Stimulated activated CD4-positive, alpha-beta T cell treated with anti-CD3 and anti-CD28 coated beads, Interleukin-4, amount 100 ng/mL, for 4 hours (primary cell): Measurements from ENCODE around the gene HES5.

ENCODE experiments used
- DNase-seq, 2 experiments: peaks; one replicate each; pipeline ENCODE4 v3.0.0-alpha.2; 2020

HES5 gene

GRCh38 chr1:2499986-2500596, 30.0 kb downstream of the HES5 start:
- DNase-seq: no peak

DNA sequence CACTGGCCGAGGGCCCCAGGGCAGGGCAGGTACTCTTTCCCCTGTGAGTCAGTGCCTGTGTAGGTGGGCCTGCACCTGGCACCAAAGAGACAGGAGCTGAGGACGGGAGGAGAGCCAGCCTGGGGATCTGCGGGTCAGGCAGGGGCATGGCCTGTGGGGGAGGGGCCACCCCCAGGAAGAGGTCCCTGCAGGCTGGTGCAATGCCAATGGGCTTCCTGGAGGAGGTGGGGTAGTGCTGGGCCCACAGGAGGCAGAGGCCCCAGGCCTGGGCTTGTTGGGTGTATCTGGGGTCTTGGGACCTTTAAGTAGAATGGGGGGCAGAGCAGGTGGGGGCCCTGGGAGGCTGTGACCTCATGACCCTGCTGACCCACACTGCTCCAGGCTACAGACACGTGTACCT, 30.8 kb downstream of the HES5 start:
- DNase-seq: no peak

GRCh38 chr1:2498648-2499047, 31.4 kb downstream of the HES5 start:
- DNase-seq: no peak

DNA sequence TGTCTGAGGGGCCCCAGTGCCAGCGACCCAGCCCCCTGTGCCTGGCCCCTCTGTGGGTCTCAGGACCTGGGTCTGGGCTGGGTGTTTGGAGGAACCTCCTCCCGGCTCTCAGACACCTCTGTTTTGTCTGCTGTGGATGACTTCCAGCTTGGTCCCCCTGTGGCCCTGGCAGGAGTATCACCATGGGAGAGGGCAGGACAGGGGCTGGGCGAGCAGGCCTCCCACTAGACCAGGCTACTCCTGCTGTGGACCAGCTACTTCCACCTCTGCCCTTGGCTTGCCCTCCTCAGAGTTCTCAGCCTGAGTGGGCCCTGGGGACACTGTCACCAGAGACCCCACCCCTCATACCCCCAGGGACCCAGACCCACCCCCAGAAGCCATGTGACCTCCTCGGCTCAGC, 32.2 kb downstream of the HES5 start:
- no peak for DNase-seq

- DNase-seq: no peak
These were observed 33.3 kb downstream of the HES5 start for GRCh38 chr1:2496746-2497145.

- DNase-seq: no peak
These were observed 33.9 kb downstream of the HES5 start for GRCh38 chr1:2496087-2496622.

DNA sequence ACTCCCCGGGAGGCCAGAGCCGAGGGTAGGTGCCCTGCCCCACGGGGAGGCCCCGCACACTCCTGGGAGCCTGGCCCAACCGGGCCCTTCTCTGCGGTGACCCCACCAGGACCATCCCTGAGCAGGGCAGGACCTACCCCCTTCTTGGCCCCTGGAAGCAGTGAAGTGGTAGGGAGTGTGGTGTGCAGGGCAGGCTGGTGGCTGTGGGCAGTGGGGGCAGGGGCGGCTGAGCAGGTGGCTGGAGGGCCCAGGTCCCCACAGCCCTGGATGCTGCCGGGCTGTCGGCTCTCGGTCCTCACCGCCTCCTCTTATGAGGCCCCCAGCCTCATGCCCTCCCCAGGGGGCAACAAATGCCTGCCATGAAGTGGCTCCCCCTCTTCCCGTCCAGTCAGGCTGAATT, 34.5 kb downstream of the HES5 start:
- no peak for DNase-seq

DNA sequence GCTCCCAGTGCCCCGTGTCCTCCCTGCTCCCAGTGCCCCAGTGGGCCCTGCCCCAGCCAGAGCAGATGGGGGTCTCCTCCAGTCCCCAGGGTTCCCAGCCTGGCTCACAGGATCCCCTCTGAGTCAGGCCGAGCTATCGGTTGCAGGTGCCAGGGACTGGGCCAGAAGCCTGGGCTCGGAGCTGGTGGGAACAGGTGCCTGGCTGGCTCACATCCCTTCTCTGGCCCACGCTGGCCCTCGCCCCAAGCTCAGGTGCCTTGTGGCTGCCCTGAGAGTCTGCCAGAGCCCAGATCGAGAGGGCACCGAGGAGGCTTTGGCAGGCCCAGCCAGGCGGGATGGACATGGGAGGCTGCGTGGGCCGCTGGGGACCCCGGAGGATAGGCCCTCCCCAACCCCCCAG, 35.0 kb downstream of the HES5 start:
- no peak for DNase-seq

DNA sequence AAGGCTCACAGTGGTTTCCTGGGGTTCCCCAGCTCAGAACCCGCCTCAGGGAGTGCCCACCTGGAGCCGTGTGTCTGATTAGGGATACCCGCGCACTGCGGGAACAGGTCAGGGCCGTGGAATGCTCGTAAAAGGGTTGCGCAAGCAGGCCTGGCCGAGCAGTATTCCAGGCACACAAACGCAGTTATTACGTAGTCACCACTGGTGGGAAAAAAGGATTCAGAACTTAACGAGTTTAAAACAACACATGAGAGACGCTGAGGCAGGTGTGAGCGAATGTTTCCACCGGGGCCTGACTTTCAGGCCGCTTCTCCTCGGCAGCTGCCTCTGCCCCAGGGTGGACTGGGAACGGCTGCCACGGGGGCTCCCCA, 35.8 kb downstream of the HES5 start:
- no peak for DNase-seq

GRCh38 chr1:2493691-2494322, 36.3 kb downstream of the HES5 start:
- DNase-seq: no peak

GRCh38 chr1:2493218-2493617, 36.8 kb downstream of the HES5 start:
- no peak for DNase-seq

- no peak for DNase-seq
These were observed 38.0 kb downstream of the HES5 start for GRCh38 chr1:2492091-2492490.

GRCh38 chr1:2489615-2490014, 40.4 kb downstream of the HES5 start:
- no peak for DNase-seq

- DNase-seq: no peak
These were observed 41.4 kb downstream of the HES5 start for GRCh38 chr1:2488688-2489087.

GRCh38 chr1:2486558-2486957, 43.5 kb downstream of the HES5 start:
- no peak for DNase-seq

DNA sequence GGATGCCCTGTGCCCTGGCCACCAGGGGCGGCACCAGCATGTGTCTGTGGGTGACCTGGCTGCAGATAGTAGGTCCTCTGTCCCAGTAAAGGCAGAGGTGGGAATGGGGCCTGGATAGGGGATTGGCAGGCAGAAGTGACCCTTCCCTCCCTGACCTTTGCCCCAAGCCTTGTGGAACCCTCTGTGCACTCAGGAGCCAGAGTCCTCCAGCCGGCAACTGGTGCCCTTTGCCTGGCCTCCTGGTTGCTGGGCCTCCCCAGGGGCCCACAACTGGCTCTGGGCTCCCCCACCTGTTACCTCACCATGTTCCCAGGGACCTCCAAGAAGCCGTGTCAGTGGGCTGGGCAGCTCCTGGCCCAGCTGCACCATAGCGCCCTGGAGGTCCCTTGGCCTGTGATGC, 44.0 kb downstream of the HES5 start:
- no peak for DNase-seq

DNA sequence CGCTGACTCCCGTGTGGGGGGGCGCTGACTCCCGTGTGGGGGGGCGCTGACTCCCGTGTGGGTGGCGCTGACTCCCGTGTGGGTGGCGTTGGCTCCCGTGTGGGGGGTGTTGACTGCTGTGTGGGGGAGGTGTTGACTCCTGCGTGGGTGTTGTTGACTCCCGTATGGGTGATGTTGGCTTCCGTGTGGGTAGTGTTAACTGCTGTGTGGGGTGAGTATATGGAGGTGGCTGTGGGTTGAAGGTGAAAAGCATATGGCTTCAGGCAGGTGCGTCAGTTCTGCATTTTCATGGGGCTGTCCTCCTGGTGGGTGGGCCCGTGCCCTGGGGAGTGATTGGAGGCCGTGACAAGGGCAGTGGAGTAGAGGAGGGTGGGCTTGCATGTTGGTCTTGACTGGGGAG, 46.1 kb downstream of the HES5 start:
- DNase-seq: no peak

- DNase-seq: no peak
These were observed 47.0 kb downstream of the HES5 start for GRCh38 chr1:2483026-2483425.

GRCh38 chr1:2482588-2482987, 47.5 kb downstream of the HES5 start:
- DNase-seq: no peak

- no peak for DNase-seq
These were observed 48.2 kb downstream of the HES5 start for GRCh38 chr1:2481885-2482284.

DNA sequence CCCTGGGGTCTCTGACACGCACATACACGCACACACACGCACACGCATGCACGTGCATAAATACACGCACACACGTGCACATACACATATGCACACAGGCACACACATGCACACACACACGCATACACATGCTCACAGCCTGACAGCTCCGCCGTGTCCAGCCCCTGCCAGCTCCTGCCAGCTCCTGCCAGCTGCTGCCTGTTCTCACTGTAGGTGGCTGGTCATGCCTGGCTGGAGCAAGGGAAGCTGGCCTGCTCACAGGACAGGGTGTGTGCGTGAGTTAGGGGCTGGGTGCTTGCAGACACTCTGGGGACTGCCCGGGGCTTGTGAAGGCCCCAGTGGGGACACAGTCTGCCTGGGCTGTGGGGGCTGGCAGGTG, 49.1 kb downstream of the HES5 start:
- DNase-seq: no peak

GRCh38 chr1:2480236-2480985, 49.7 kb downstream of the HES5 start:
- no peak for DNase-seq

DNA sequence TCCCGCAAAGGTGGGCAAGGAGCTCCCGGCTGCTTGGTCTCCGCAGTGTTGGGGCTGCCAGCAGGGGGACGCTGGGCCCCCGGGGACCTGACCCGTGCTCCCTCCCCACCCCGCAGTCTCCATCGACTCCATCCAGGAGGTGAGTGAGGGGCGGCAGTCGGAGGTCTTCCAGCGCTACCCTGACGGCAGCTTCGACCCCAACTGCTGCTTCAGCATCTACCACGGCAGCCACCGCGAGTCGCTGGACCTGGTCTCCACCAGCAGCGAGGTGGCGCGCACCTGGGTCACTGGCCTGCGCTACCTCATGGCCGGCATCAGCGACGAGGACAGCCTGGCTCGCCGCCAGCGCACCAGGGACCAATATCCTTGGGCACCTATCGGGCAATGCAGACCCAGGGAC, 50.4 kb downstream of the HES5 start:
- no peak for DNase-seq

DNA sequence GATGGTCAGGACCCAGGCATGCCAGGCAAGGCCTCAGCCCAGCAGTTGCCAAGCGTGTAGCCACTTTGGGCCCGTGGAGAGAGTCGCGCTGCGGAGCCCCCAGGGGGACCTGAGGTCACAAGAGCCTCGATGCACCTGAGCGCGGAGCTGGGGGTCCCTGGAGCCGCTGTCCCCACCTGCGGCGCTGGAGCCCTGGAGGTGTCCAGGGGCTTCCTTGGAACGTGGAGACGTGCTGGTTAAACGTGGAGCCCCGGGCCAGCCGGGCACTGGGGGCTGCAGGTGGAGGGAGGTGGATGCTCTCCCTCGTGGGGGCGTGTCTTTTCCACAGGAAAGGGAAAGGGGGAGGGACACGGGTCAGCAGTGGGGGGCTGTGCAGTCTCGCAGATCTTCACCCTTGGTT, 50.9 kb downstream of the HES5 start:
- DNase-seq: no peak
